Esophagus (tissue), 2 donors: ENCODE measurements around the gene SPO11. TPM values are rescaled to one million over a fixed set of nuclear protein-coding genes. Genes with fewer than 3 reads are reported as not detected.

Source experiments
- H3K27ac ChIP-seq, 2 donors: one replicate each; pipeline ENCODE4 v1.5.1; 2013; ENCODE audit warnings: low read depth in 2 of 2, mild to moderate bottlenecking in 2 of 2, inconsistent platforms in 1 of 2, low read length in 1 of 2, moderate library complexity in 1 of 2
- H3K27me3 ChIP-seq, 2 donors: one replicate each; pipeline ENCODE4 v1.6.1; 2013; ENCODE audit warnings: low read length in 2 of 2, control low read depth in 1 of 2, mild to moderate bottlenecking in 1 of 2; ENCODE audit not compliant: insufficient read depth in 2 of 2, control insufficient read depth in 1 of 2
- H3K36me3 ChIP-seq, 2 donors: one replicate each; pipeline ENCODE4 v1.6.1; 2013; ENCODE audit warnings: low read length in 1 of 2; ENCODE audit not compliant: control insufficient read depth in 2 of 2, insufficient read depth in 2 of 2
- H3K4me1 ChIP-seq, 2 donors: one replicate each; pipeline ENCODE4 v1.6.1; 2013; ENCODE audit warnings: low read length in 1 of 2; ENCODE audit not compliant: control insufficient read depth in 2 of 2, insufficient read depth in 2 of 2
- H3K4me3 ChIP-seq, 2 donors: one replicate each; pipeline ENCODE4 v1.5.1; 2013; ENCODE audit warnings: low read length in 2 of 2, mild to moderate bottlenecking in 2 of 2, low read depth in 1 of 2, moderate library complexity in 1 of 2
- H3K9me3 ChIP-seq, 2 donors: one replicate each; pipeline ENCODE4 v1.6.1; 2013; ENCODE audit warnings: mild to moderate bottlenecking in 2 of 2, low read depth in 1 of 2, low read length in 1 of 2, moderate library complexity in 1 of 2; ENCODE audit not compliant: control insufficient read depth in 2 of 2, insufficient read depth in 1 of 2
- WGBS, 2 donors: extraction: QIAGEN DNeasy Blood & Tissue Kit; methylation state at CpG; one replicate each; pipeline ENCODE4 v1.1.7; 2013; 5-methylcytosine and 5-hydroxymethylcytosine counted together
- polyA plus RNA-seq, 2 donors: library from polyadenylated mRNA; stranded (reverse); fragments of 200-250 nt; gene quantifications; one replicate each; pipeline ENCODE4 v1.2.3, GENCODE V29; 2013
- donor health status: healthy with polysubstance abuse.
- donor health status: Bipolar disorder and iron deficiency.

SPO11 gene
- polyA plus RNA-seq, 2 donors: not detected

DNA sequence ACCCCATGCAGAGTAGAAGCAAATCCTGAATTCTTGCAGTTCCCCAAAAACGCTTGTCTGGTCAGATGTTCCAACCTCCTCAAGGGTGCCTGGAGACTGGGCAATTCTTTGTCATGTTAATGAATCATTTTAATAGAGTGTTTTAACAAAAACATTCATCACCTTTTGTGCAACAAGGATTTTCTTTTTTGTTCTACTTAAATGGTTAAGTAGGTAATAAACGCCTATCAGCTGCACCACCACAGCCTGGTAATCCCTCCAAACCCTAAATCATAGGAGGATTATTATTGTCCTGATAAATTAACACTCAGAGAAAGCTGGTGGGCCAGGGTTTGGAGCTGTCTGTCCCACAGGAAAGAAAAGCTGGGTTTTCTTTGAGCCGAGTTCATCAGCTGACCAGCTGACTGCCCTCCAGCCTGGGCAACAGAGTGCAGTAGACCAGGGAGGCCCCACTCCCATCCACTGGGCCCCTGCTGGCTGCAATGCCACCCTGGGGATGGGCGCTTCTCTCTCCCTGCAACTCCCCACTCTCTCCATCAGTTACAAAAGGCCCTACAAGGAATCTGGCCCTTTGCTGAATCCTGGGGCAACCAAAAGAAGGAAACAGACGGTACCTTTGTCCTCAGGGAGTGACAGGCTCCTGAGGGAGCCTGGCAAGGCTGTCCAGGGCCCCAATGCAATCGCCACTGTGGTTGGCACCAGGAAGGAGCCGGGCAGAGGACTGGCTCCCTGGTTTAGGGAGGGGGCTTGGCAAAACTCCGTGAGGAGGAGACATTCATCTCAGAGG, 40.0 kb upstream of the SPO11 start:
- Histone ChIP-seq H3K4me1 (peaks cover 3 to 4% of the 10 kb centered on the region in 2 donors), H3K27ac (no peak overlapping the region), H3K27me3 (no peaks in the 10 kb centered on the region), H3K9me3 (peaks cover 0 to 1% of the 10 kb centered on the region in 2 donors), H3K36me3 (no peaks in the 10 kb centered on the region), H3K4me3 (no peak overlapping the region)
- 51 to 59% methylated on average over 8 of the region's 8 CpGs for WGBS, 2 donors

DNA sequence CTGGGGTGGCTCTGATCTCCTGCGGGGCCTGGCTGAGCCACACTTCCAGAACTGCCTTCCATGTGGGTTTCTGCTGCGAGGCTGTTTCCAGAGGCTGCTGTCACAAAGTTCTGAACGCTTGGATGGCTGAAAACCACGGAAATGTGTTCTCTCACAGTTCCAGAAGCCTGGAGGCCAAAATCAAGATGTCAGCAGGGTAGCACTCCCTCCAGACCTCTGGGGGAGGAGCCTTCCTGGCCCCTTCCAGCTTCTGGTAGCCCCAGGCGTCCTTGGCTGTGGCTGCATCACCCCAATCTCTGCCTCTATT, 39.5 kb upstream of the SPO11 start:
- Histone ChIP-seq H3K36me3 (no peaks in the 10 kb centered on the region), H3K27ac (no peak overlapping the region), H3K27me3 (no peaks in the 10 kb centered on the region)

DNA sequence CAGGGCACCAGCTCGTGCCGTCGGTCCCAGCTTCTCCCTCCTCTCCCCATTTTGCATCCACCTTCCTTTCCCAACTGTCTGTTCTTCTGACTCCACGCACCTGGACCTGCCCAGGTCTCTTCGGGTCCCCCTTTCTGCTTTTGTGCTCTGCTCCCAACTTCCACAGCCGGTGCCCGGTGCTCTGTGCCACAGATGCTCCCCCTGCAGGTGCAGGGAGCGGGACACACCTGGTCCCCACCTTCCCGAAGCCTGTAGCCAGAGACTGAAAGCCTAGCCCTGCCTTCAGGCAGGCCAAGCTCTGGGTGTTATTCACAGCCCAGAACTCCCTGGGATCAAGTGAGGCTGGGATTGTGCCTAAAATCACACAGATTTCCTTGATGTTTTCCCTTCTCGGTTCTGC, 38.6 kb upstream of the SPO11 start:
- 39 to 54% methylated on average over 10 of the region's 10 CpGs for WGBS, 2 donors
- peaks cover 0 to 1% of the 10 kb centered on the region in 2 donors for H3K9me3 ChIP-seq
- no peak overlapping the region for H3K4me3 ChIP-seq
- H3K36me3 ChIP-seq: no peaks in the 10 kb centered on the region
- H3K27ac ChIP-seq: no peak overlapping the region
- H3K4me1 ChIP-seq: peaks cover 3 to 4% of the 10 kb centered on the region in 2 donors
- H3K27me3 ChIP-seq: no peaks in the 10 kb centered on the region

More for the DNA sequence above, 39.5 kb upstream of the SPO11 start:
- Histone ChIP-seq H3K4me3 (no peak overlapping the region), H3K4me1 (peaks cover 3 to 4% of the 10 kb centered on the region in 2 donors), H3K9me3 (peaks cover 0 to 1% of the 10 kb centered on the region in 2 donors)
- 60 to 63% methylated on average over 5 of the region's 5 CpGs for WGBS, 2 donors

DNA sequence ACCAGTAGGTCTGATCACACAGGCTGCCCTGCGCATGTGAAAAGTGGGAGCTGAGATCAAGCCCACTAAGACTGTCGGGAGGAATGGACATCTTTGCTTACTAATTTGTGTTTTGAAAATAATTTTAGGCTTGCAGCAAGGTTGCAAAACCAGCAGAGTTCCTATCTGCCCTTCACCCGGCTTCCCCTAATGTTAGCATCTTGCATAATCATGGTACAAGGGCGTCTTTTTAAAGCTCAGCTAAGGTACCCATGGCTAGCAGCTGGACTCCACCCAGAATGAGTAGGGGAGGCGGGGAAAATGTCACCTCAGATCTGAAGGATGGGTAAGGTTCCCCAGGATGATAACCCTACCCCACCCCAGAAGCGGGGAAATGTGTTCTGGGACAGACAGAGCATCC, 37.9 kb upstream of the SPO11 start:
- Histone ChIP-seq H3K36me3 (no peaks in the 10 kb centered on the region), H3K9me3 (peaks cover 0 to 1% of the 10 kb centered on the region in 2 donors), H3K4me3 (no peak overlapping the region), H3K27ac (no peak overlapping the region), H3K4me1 (peaks cover 3 to 4% of the 10 kb centered on the region in 2 donors), H3K27me3 (no peaks in the 10 kb centered on the region)
- 80 to 86% methylated on average over 6 of the region's 6 CpGs for WGBS, 2 donors

DNA sequence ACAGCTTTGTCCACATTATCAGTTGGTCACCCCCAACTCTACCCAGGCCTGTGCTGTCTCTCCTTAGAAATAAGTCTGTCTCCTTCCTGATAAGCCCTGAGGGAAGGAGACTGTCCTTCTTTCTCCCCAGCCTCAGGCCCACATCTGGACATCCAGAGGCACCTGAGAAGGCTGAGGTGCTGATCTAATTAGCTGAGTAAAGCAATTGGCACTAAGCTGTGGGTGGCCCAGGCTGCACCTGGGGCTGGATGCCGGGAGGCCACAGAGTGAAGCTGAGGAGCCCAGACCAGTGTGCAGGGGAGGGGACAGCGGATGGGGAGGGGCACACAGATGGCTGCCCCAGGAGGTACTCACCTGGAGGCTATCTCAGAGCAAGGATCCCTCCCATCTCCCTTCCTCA, 37.0 kb upstream of the SPO11 start:
- WGBS, 2 donors: 70 to 91% methylated on average over 2 of the region's 2 CpGs
- H3K9me3 ChIP-seq: peaks cover 0 to 1% of the 10 kb centered on the region in 2 donors
- H3K36me3 ChIP-seq: no peaks in the 10 kb centered on the region
- no peaks in the 10 kb centered on the region for H3K27me3 ChIP-seq
- H3K27ac ChIP-seq: no peak overlapping the region
- peaks cover 3 to 4% of the 10 kb centered on the region in 2 donors for H3K4me1 ChIP-seq
- no peak overlapping the region for H3K4me3 ChIP-seq

DNA sequence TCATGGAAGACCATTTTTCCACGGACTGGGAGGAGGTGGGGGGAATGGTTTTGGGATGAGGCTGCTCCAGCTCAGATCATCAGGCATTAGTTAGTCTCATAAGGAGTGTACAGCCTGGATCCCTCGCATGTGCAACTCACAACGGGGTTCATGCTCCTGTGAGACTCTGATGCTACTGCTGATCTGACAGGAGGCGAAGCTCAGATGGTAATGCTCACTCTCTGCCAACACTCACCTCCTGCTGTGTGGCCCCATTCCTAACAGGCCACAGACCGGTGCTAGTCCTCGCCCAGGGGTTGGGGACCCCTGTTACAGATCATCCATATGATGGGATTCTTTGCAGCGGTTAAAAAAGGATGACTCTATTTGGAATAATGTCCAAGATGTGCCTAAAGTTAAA, 35.6 kb upstream of the SPO11 start:
- H3K9me3 ChIP-seq: peaks cover 0 to 1% of the 10 kb centered on the region in 2 donors
- WGBS, 2 donors: 79 to 83% methylated on average over 7 of the region's 7 CpGs
- no peak overlapping the region for H3K4me3 ChIP-seq
- H3K36me3 ChIP-seq: no peaks in the 10 kb centered on the region
- H3K4me1 ChIP-seq: peaks cover under 1 to 3% of the 10 kb centered on the region in 2 donors
- no peak overlapping the region for H3K27ac ChIP-seq
- H3K27me3 ChIP-seq: no peaks in the 10 kb centered on the region

DNA sequence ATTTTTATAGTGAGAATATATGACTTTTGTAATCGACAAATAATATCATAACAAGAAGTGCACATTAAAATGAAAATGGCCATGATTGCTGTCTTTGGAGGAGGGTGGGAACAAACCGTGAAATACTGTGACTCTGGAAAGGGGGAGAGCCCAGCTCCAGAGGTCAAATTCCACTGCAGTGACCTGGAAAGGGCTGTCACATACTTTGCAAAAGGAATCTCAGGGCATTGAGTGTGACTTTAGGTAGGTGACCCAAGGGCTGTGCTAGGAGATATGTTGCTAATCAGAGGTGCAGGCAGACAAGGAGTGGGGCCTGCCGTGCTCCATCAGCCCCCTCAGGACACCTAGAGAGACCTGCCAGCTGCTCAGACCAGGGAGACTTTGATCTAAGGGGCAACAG, 35.1 kb upstream of the SPO11 start:
- Histone ChIP-seq H3K36me3 (no peaks in the 10 kb centered on the region), H3K27ac (no peak overlapping the region), H3K9me3 (peaks cover 0 to 1% of the 10 kb centered on the region in 2 donors), H3K27me3 (no peaks in the 10 kb centered on the region), H3K4me1 (peaks cover 0 to 3% of the 10 kb centered on the region in 2 donors), H3K4me3 (no peak overlapping the region)
- WGBS, 2 donors: 83 to 86% methylated on average over 3 of the region's 3 CpGs

DNA sequence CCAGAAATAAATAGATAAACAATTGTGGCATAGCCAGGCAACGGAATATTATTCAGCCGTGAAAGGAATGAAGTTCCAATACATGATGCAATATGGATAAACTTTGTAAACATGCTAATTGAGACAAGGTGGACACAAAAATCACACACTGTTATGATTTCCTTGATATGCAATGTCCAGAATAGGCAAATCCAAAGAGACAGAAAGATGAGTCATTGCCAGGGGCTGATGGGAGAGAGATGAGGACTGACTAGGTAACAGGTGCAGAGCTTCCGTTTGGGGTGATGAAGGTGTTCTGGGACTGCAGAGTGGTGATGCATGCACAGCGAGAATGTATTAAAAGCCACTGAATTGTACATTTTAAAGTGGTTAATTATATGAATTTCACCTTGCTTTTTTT, 31.1 kb upstream of the SPO11 start:
- no peak overlapping the region for H3K4me3 ChIP-seq
- peaks cover 0 to 3% of the 10 kb centered on the region in 2 donors for H3K4me1 ChIP-seq
- WGBS, 2 donors: 86 to 89% methylated on average over 4 of the region's 4 CpGs
- H3K27me3 ChIP-seq: no peaks in the 10 kb centered on the region
- H3K27ac ChIP-seq: no peak overlapping the region
- peaks cover 0 to 1% of the 10 kb centered on the region in 2 donors for H3K9me3 ChIP-seq
- H3K36me3 ChIP-seq: no peaks in the 10 kb centered on the region

DNA sequence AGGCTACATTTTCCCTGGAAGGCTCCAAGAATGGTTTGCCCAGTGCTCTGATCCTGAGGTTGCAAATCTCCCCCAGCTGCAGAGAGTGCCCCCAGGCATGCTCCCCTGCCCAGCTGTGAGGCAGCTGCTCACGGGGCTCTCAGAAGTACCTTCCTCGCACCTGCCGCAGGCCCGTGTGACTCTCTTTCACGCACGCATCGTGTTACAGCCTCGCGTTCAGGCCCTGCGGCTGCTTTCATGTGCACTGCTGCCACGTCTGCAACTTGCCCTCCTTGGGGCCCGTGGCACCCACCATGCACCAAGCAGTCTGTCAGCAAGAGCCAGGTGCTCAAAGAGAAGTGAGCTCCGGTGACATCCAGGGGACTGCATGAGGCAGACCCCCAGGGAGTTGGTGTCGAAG, 28.6 kb upstream of the SPO11 start:
- Histone ChIP-seq H3K27ac (no peak overlapping the region), H3K27me3 (no peaks in the 10 kb centered on the region), H3K9me3 (no peaks in the 10 kb centered on the region), H3K4me1 (peaks cover 3 to 6% of the 10 kb centered on the region in 2 donors), H3K4me3 (no peak overlapping the region), H3K36me3 (no peaks in the 10 kb centered on the region)
- WGBS, 2 donors: 75 to 78% methylated on average over 14 of the region's 14 CpGs

DNA sequence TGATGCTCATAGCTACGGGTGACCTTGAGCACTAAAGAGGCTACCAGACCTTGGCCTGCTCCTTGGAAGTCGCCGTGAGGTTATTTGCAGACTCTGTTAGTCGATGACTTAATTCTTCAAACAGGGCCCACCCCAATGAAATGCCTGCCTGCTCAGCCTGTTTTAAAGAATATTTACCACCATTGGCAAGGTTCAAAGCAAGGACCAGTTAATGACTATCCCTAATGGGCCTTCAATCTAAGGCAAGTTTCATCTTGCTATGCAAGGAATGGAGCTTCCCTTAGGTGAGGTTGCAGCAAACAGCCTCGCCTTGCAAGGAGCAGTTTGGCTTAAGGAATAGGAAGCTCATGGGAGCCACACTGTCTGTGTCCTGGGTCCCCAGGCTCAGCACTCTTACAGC, 22.9 kb upstream of the SPO11 start:
- Histone ChIP-seq H3K4me1 (peaks cover 3 to 10% of the 10 kb centered on the region in 2 donors), H3K36me3 (no peaks in the 10 kb centered on the region), H3K9me3 (no peaks in the 10 kb centered on the region), H3K27ac (peak overlapping the region; percentile 58 to 75), H3K4me3 (no peak overlapping the region), H3K27me3 (no peaks in the 10 kb centered on the region)
- WGBS, 2 donors: 50 to 59% methylated on average over 5 of the region's 5 CpGs
